Naive thymus-derived CD4-positive, alpha-beta T cell (primary cell): Measurements from ENCODE around the gene SSTR5. TPM values are rescaled to one million over a fixed set of nuclear protein-coding genes. Genes with fewer than 3 reads are reported as not detected.

ENCODE experiments used
- ATAC-seq: fragments of 150-1000 bp; cut with Tn5 transposase; 2 replicates; pipeline ENCODE4 v1.10.0; 2021; ENCODE audit warnings: mild to moderate bottlenecking, moderate library complexity
- CTCF ChIA-PET: fragments of 350-600 bp; sonication (Branson Sonifier 250); formaldehyde crosslinking; loops from one replicate; lab custom pipeline; 2021; ENCODE audit warnings: antibody characterized with exemption; lab: Charles Lee
- POLR2A ChIA-PET: fragments of 350-600 bp; sonication (Branson Sonifier 250); formaldehyde crosslinking; loops from one replicate; lab custom pipeline; 2021; ENCODE audit warnings: antibody characterized with exemption, inconsistent platforms; lab: Charles Lee
- DNase-seq, 9 donors: peaks; one replicate each; pipeline versions ENCODE4 v3.0.0 to v3.0.0-alpha.2; 2020 to 2022; ENCODE audit warnings: mixed read lengths in 1 of 9
- H3K27ac ChIP-seq: one replicate; pipeline ENCODE4 v1.7.0; 2013; ENCODE audit warnings: mild to moderate bottlenecking, low read depth, low read length, moderate library complexity
- H3K27me3 ChIP-seq, 2 donors: one replicate each; pipeline ENCODE4 v1.7.0; 2013; ENCODE audit warnings: low read length in 2 of 2, mild to moderate bottlenecking in 2 of 2, moderate library complexity in 2 of 2; ENCODE audit not compliant: control insufficient read depth in 2 of 2, insufficient read depth in 2 of 2
- H3K36me3 ChIP-seq, 3 experiments: 1 replicate in 2 of 3; 2 replicates in 1 of 3; pipeline ENCODE4 v1.7.0; 2013; ENCODE audit warnings: low read length in 3 of 3, mild to moderate bottlenecking in 3 of 3, moderate library complexity in 1 of 3; ENCODE audit not compliant: insufficient read depth in 3 of 3, control insufficient read depth in 2 of 3
- H3K4me1 ChIP-seq, 2 donors: one replicate each; pipeline ENCODE4 v1.7.0; 2013; ENCODE audit warnings: low read length in 2 of 2, mild to moderate bottlenecking in 2 of 2, moderate library complexity in 1 of 2; ENCODE audit not compliant: control insufficient read depth in 2 of 2, insufficient read depth in 2 of 2
- H3K4me3 ChIP-seq: 2 replicates; pipeline ENCODE4 v1.7.0; 2013; ENCODE audit warnings: mild to moderate bottlenecking, low read length
- H3K9me3 ChIP-seq, 3 experiments: 1 replicate in 2 of 3; 2 replicates in 1 of 3; pipeline ENCODE4 v1.7.0; 2013; ENCODE audit warnings: low read length in 3 of 3; ENCODE audit not compliant: control insufficient read depth in 2 of 3
- H3K27ac Mint-ChIP-seq, 9 donors: one replicate each; pipeline ENCODE4 v1.8.0; 2020 to 2022; ENCODE audit warnings: mixed read lengths in 9 of 9, mild to moderate bottlenecking in 8 of 9, moderate library complexity in 5 of 9, inconsistent platforms in 2 of 9
- H3K27me3 Mint-ChIP-seq, 5 donors: one replicate each; pipeline ENCODE4 v1.8.0; 2021 to 2022; ENCODE audit warnings: mixed read lengths in 5 of 5, mild to moderate bottlenecking in 1 of 5
- H3K36me3 Mint-ChIP-seq, 5 donors: one replicate each; pipeline ENCODE4 v1.8.0; 2020 to 2022; ENCODE audit warnings: mixed read lengths in 5 of 5, mild to moderate bottlenecking in 3 of 5, inconsistent platforms in 1 of 5
- H3K4me1 Mint-ChIP-seq, 7 donors: one replicate each; pipeline ENCODE4 v1.8.0; 2020 to 2022; ENCODE audit warnings: mixed read lengths in 7 of 7, mild to moderate bottlenecking in 3 of 7, inconsistent platforms in 1 of 7
- H3K4me3 Mint-ChIP-seq, 10 donors: one replicate each; pipeline ENCODE4 v1.8.0; 2020 to 2022; ENCODE audit warnings: mild to moderate bottlenecking in 10 of 10, mixed read lengths in 10 of 10, moderate library complexity in 6 of 10, inconsistent platforms in 2 of 10
- H3K9me3 Mint-ChIP-seq, 11 donors: one replicate each; pipeline ENCODE4 v1.8.0; 2020 to 2022; ENCODE audit warnings: mixed read lengths in 11 of 11, mild to moderate bottlenecking in 4 of 11, inconsistent platforms in 1 of 11, moderate library complexity in 1 of 11
- intact Hi-C, 2 donors: fragments of 100-400 bp; cut with micrococcal nuclease; formaldehyde crosslinking; loops; one replicate each; pipeline ENCODE4 v1.15.1; 2023
- polyA plus RNA-seq, 2 donors: library from polyadenylated mRNA; unstranded; fragments of 300-500 nt; fragmentation: Illumina TruSeq; gene quantifications; one replicate each; pipeline ENCODE4 v1.2.3, GENCODE V29; 2021
- total RNA-seq, 6 experiments: library from RNA in 5 of 6; stranded (reverse) in 5 of 6; gene quantifications; 1 replicate in 5 of 6; 2 replicates in 1 of 6; pipeline ENCODE4 v1.2.3 and lab custom pipeline; 2021 to 2026

SSTR5 gene
- total and polyA plus RNA-seq, 7 experiments from 2014 or later = not detected

DNA sequence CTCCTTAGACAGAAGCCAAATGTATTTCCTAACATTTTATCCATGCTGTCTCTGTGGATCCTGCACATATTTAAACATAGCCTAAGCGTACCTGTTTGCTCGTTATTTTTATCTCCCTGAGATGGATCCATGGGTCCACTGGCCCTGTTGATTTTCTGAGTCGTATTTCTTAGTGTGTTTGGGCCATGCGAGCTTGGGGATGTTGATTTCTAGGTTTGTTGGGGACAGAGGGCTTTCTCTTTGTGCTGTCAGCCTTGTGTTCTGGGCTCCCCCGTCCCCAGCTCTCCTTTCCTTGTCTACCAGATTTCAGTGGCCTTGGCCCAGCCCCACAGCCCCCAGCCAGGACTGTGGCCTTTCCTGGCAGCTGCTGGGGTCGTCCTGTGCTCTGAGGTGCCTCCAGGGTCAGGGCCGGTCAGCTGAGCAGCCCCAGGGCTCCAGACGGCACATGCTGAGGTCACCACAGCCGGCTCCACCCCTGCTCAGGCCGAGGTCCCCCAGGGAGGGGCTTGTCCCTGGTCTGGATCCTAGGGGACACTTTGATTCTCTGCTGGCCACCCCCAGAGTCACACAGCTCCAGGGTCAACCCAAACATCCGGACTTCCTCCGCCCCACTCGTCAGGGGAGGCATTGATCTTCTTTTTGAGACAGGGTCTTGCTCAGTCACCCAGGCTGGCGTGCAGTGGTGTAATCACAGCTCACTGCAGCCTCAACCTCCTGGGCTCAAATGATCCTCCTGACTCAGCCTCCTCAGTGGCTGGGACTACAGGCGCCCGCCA lies 4.4 kb downstream of the SSTR5 start:
- Histone ChIP-seq H3K27me3 (no peaks in the 10 kb centered on the region), H3K4me3 (no peak overlapping the region), H3K27ac (no peak overlapping the region), H3K4me1 (no peaks in the 10 kb centered on the region), H3K9me3 (no peaks in the 10 kb centered on the region), H3K36me3 (no peaks in the 10 kb centered on the region)
- DNase-seq (no peak), ATAC-seq (no peak)
- H3K36me3 Mint-ChIP-seq = no peaks in the 10 kb centered on the region
- H3K4me1 Mint-ChIP-seq = no peaks in the 10 kb centered on the region
- H3K4me3 Mint-ChIP-seq = no peak overlapping the region
- CTCF ChIA-PET = no interaction called here
- H3K27ac Mint-ChIP-seq = no peak overlapping the region
- POLR2A ChIA-PET = no interaction called here
- peaks cover 0 to 1% (median 0%) of the 10 kb centered on the region in 11 donors for H3K9me3 Mint-ChIP-seq
- intact Hi-C loops = no loop called here
- H3K27me3 Mint-ChIP-seq = peaks cover 3 to 28% (median 17%) of the 10 kb centered on the region in 5 donors

DNA sequence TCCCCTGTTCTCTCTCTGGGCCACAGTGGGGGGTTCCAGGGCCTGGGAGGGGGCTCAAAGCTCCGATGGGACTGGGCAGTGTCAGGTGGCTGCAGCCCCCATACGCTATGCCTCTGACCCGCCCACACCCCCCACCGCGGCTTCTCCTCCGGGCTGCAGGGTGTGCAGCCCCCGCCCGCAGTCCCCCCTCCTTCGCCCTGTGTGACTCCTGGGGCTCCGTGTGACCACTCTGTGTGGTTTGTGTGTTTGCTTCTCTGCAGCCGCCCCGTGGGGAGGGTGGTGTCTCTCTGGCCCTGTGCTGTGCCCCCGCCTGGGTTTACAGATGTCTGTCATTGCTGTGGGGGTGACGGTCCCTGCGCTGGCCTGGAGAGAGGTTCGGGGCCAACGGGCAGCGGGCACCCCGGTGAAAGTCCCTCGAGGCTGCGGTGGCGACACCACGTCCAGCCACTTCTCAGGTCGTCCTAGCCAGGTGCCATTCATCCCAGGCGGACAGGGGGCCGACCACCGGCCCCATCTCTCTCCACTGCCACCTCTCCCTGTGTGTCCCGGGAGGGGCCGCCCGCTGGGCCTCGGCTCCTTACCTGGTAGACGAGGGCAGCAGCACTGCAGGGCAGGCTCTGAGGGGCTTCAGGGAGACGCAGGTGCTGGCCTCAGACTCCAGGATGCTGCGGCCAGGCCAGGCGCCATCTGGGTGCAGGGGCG lies 5.5 kb downstream of the SSTR5 start:
- no peaks in the 10 kb centered on the region for H3K9me3 ChIP-seq
- Mint-ChIP-seq H3K9me3 (peaks cover 0 to 5% (median 0%) of the 10 kb centered on the region in 11 donors), H3K27ac (no peak overlapping the region), H3K4me1 (no peaks in the 10 kb centered on the region), H3K36me3 (no peaks in the 10 kb centered on the region), H3K27me3 (peaks cover 0 to 31% (median 16%) of the 10 kb centered on the region in 5 donors), H3K4me3 (no peak overlapping the region)
- ATAC-seq (no peak), DNase-seq (no peak)
- ChIA-PET CTCF (no interaction called here), POLR2A (no interaction called here)
- no peak overlapping the region for H3K27ac ChIP-seq
- H3K4me1 ChIP-seq = no peaks in the 10 kb centered on the region
- H3K4me3 ChIP-seq = no peak overlapping the region
- H3K36me3 ChIP-seq = no peaks in the 10 kb centered on the region
- no peaks in the 10 kb centered on the region for H3K27me3 ChIP-seq
- intact Hi-C loops = no loop called here

DNA sequence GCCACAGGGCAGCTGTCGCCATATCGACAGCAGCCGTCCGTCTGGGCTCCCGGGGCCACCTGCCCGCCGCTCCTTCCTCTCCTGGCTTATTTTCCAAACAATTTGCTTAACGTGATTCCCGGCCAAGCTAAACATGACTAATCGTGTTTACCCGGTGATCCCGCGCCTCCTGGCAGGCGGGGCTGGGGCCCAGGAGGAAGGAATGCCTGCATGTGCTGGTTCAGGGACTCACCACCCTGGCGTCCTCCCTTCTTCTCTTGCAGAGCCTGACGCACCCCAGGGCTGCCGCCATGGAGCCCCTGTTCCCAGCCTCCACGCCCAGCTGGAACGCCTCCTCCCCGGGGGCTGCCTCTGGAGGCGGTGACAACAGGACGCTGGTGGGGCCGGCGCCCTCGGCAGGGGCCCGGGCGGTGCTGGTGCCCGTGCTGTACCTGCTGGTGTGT lies 6.1 kb downstream of the SSTR5 start:
- Mint-ChIP-seq H3K4me1 (no peaks in the 10 kb centered on the region), H3K36me3 (no peaks in the 10 kb centered on the region)
- CTCF ChIA-PET = no interaction called here

DNA sequence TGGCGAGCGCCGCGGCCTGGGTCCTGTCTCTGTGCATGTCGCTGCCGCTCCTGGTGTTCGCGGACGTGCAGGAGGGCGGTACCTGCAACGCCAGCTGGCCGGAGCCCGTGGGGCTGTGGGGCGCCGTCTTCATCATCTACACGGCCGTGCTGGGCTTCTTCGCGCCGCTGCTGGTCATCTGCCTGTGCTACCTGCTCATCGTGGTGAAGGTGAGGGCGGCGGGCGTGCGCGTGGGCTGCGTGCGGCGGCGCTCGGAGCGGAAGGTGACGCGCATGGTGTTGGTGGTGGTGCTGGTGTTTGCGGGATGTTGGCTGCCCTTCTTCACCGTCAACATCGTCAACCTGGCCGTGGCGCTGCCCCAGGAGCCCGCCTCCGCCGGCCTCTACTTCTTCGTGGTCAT lies 6.8 kb downstream of the SSTR5 start:
- Mint-ChIP-seq H3K27me3 (peaks cover 0 to 38% (median 16%) of the 10 kb centered on the region in 5 donors), H3K4me1 (no peaks in the 10 kb centered on the region), H3K36me3 (no peaks in the 10 kb centered on the region), H3K9me3 (peaks cover 0 to 10% (median 3%) of the 10 kb centered on the region in 11 donors), H3K27ac (no peak overlapping the region), H3K4me3 (no peak overlapping the region)
- no peaks in the 10 kb centered on the region for H3K4me1 ChIP-seq
- no peak overlapping the region for H3K4me3 ChIP-seq
- ATAC-seq = no peak
- peaks cover 0 to 3% of the 10 kb centered on the region in 2 donors for H3K27me3 ChIP-seq
- no peaks in the 10 kb centered on the region for H3K36me3 ChIP-seq
- intact Hi-C loops = no loop called here
- ChIA-PET CTCF (no interaction called here), POLR2A (no interaction called here)
- no peak overlapping the region for H3K27ac ChIP-seq
- H3K9me3 ChIP-seq = peaks cover 0 to 9% (median 0%) of the 10 kb centered on the region in 3 experiments
- no peak for DNase-seq

More for the DNA sequence above, 6.1 kb downstream of the SSTR5 start:
- POLR2A ChIA-PET = no interaction called here
- Histone ChIP-seq H3K27ac (no peak overlapping the region), H3K4me1 (no peaks in the 10 kb centered on the region), H3K4me3 (no peak overlapping the region), H3K9me3 (peaks cover 0 to 1% (median 0%) of the 10 kb centered on the region in 3 experiments), H3K27me3 (no peaks in the 10 kb centered on the region), H3K36me3 (no peaks in the 10 kb centered on the region)
- Mint-ChIP-seq H3K4me3 (no peak overlapping the region), H3K27me3 (peaks cover 0 to 31% (median 16%) of the 10 kb centered on the region in 5 donors), H3K9me3 (peaks cover 0 to 5% (median 0%) of the 10 kb centered on the region in 11 donors), H3K27ac (no peak overlapping the region)
- ATAC-seq = no peak
- intact Hi-C loops = no loop called here
- DNase-seq = no peak

DNA sequence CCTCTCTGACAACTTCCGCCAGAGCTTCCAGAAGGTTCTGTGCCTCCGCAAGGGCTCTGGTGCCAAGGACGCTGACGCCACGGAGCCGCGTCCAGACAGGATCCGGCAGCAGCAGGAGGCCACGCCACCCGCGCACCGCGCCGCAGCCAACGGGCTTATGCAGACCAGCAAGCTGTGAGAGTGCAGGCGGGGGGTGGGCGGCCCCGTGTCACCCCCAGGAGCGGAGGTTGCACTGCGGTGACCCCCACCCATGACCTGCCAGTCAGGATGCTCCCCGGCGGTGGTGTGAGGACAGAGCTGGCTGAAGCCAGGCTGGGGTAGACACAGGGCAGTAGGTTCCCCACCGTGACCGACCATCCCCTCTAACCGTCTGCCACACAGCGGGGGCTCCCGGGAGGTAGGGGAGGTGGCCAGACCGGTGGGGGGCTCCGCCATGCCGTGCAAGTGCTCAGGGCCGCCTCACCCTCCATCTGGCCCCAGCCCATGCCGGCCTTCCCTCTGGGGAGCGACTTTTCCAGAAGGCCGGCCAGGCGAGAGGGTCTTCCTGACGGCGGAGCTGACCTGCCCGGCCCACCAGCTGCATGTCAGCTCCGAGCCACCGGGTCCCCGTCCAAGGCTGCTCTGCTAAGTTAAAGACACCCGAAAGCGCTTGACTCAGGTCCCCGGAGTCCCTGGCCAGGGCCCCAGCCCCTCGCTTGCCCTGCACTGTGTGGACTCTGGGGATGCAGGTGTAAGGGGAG lies 7.4 kb downstream of the SSTR5 start:
- H3K27me3 ChIP-seq = peaks cover 0 to 3% of the 10 kb centered on the region in 2 donors
- H3K4me3 Mint-ChIP-seq = no peak overlapping the region
- H3K27ac ChIP-seq = no peak overlapping the region
- POLR2A ChIA-PET = no interaction called here
- H3K9me3 ChIP-seq = peaks cover 0 to 15% (median 0%) of the 10 kb centered on the region in 3 experiments
- H3K36me3 ChIP-seq = no peaks in the 10 kb centered on the region
- no peaks in the 10 kb centered on the region for H3K4me1 Mint-ChIP-seq
- peaks cover 0 to under 1% (median under 1%) of the 10 kb centered on the region in 5 donors for H3K36me3 Mint-ChIP-seq
- H3K9me3 Mint-ChIP-seq = peaks cover 0 to 12% (median 6%) of the 10 kb centered on the region in 11 donors
- no peaks in the 10 kb centered on the region for H3K4me1 ChIP-seq
- no peak for DNase-seq
- H3K4me3 ChIP-seq = no peak overlapping the region
- ATAC-seq = no peak
- CTCF ChIA-PET = no interaction called here
- H3K27me3 Mint-ChIP-seq = peaks cover 0 to 39% (median 16%) of the 10 kb centered on the region in 5 donors
- intact Hi-C loops = no loop called here
- no peak overlapping the region for H3K27ac Mint-ChIP-seq

DNA sequence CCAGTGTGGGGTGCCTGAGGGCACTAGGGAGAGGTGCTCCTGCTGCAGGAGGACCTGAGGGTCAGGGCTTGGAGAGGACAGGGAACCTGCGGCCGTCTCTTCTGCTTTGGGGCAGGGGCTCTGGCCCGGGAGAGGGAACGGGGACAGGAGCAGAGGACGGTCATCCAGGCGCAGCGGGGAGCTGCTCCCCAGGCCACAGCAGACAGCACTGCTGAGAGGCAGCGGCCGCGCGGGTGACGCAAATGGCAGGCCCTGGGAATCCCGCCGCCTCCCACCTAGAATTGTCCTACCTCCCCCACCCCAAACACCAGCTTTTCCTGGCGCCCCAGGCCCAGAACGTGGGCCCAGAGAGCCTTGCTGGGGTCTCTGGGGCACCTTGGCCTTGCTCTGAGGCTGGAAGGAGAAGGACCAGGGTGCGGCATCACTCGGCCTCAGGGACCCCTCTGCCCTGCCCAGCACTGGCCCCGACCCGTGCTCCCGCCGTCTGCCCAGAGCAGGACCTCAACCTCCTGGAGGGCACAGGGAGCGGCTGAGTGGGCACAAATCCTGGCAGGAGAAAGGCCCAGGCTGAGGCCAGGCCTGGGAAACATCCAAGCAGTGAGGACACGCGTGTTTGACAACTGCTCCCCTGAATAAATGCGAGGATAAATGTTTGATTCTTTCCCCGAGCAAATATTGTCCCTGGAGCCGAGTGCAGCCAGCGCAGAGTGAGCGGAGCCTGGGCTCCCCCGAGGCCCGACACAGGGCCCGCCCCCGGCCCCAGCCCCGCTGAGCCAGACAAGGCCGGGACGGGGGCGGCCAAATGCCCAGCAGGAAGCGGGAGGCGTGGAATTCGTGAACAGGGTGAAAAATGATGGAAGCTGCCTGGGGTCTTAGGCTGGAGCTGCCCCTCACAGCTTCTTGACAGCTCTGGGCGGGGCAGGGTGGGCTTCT lies 8.5 kb downstream of the SSTR5 start:
- Histone ChIP-seq H3K27me3 (peaks cover 0 to 3% of the 10 kb centered on the region in 2 donors), H3K4me1 (no peaks in the 10 kb centered on the region), H3K27ac (no peak overlapping the region), H3K36me3 (no peaks in the 10 kb centered on the region), H3K4me3 (no peak overlapping the region), H3K9me3 (peaks cover 0 to 26% (median 0%) of the 10 kb centered on the region in 3 experiments)
- Mint-ChIP-seq H3K9me3 (peaks cover 0 to 22% (median 17%) of the 10 kb centered on the region in 11 donors), H3K36me3 (peaks cover 3 to 8% (median 6%) of the 10 kb centered on the region in 5 donors), H3K27me3 (peaks cover 0 to 48% (median 26%) of the 10 kb centered on the region in 5 donors), H3K4me1 (no peaks in the 10 kb centered on the region), H3K4me3 (no peak overlapping the region), H3K27ac (no peak overlapping the region)
- ChIA-PET POLR2A (no interaction called here), CTCF (no interaction called here)
- DNase-seq (no peak), ATAC-seq (no peak)
- intact Hi-C loops = no loop called here
